ENCODE results near the gene PCSK6.

Gene PCSK6

GRCh38 chr15:101446518-101447167 lies 42.9 kb downstream of the PCSK6 start:
- no peak for DNase-seq (ENCODE audit: low read depth)

DNA sequence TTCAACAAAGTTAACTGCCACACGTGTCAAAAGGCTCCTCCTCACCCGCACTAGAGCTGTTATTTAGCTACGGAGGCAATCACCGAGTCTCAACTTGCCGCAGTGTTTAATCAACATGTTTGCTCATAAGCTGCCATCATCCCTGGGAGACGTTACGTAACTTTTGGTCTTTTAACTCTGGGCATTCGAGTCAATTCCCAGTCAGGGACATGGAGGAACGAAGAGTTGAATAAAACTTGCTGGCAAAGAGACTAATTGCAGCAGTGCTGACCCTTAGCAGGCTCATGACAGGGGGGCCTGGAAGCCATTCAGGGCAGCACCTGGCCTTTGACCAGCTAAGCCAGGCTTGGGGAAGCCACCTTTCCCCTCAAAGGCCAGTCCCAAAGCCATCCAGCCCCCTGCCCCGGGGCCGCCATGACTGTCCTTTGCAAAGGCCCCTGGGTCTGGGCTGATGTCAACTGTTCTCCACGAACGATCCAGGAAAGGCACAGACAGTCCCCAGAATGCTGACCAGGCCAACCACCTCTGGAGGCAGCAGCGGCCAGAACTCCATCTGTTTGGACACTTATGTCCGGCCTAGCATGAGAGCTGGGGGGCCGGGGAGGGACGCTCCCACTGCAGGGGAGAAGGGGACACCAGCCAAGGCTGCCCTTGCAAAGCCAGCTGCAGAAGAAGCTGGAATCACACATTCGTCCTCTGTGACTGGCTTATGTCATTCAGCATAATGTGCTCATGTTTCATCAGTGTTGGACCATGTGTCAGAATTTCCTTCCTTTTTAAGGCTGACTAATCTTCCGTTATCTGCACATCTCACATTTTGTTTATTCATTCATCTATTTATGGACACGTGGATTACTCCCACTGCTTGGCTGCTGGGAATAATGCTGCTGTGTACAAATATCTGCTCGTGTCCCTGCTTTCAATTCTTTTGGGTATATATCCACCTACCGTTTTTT lies 43.7 kb downstream of the PCSK6 start:
- DNase-seq (ENCODE audit: low read depth) = no peak

GRCh38 chr15:101444807-101445508 lies 44.5 kb downstream of the PCSK6 start:
- no peak for DNase-seq (ENCODE audit: low read depth)

- no peak for DNase-seq (ENCODE audit: low read depth)
Measured at GRCh38 chr15:101444015-101444414, 45.5 kb downstream of the PCSK6 start.

DNA sequence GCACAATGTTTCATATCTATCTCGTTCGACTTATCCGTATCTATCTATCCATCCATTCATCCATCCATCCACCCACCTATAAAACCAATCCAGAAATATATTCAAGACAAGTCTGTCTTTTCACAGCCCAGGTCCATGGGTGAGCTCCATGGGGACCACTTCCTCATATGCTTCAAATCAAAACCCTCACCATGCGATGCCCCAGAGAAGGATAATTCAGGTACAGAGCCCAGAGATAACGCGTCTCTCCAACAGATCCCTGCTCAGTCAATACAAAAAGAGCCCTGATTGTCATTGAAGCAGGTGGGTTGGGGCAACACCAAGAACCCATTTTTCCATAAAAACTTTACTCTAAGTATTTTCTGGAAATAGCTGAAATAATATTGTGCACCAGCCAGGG lies 47.2 kb downstream of the PCSK6 start:
- no peak for DNase-seq (ENCODE audit: low read depth)

GRCh38 chr15:101441696-101442095 lies 47.8 kb downstream of the PCSK6 start:
- DNase-seq (ENCODE audit: low read depth) = no peak

GRCh38 chr15:101440846-101441590 lies 48.5 kb downstream of the PCSK6 start:
- DNase-seq (ENCODE audit: low read depth) = no peak

- DNase-seq (ENCODE audit: low read depth) = no peak
Measured at GRCh38 chr15:101439920-101440319, 49.6 kb downstream of the PCSK6 start.

- DNase-seq (ENCODE audit: low read depth) = no peak
Measured at GRCh38 chr15:101439285-101439919, 50.1 kb downstream of the PCSK6 start.

DNA sequence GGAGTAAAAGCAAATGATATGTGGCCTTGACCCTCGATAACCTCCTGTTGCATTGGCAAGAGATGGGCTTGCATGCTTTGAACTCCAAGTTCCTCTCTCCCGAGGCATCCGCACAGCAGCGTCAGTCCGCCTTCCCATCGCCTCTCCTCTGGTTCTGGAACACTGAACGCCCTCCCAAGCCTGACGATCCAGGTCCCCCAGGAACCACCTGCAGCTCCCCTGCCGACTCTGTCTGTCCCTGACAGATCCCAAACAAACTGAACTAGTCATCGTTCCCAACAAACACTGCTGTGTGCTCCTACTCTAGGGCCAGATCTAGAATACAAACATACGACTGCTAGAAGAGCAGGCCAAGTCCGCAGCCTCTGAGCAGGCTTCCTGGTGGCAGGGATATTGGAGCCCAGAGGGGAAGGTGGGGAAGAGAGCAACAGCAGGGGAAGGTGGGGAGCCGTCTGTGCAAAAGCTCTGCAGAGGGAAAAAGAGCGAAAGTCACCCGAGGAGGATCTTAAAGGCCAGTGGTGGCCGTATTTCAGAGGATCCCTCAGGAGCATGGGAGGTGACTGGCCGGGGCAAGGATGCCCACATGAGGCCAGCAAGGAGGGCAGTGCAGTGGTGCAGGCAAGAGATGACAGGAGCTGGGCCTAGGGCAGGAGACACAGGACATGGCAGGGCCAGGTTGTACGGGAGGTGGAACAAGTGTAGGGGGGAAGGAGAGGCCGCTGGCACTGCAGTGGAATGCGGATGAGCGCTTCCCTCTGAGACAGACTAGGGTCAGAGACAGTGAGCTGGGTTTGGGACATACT lies 50.8 kb downstream of the PCSK6 start:
- no peak for DNase-seq (ENCODE audit: low read depth)

DNA sequence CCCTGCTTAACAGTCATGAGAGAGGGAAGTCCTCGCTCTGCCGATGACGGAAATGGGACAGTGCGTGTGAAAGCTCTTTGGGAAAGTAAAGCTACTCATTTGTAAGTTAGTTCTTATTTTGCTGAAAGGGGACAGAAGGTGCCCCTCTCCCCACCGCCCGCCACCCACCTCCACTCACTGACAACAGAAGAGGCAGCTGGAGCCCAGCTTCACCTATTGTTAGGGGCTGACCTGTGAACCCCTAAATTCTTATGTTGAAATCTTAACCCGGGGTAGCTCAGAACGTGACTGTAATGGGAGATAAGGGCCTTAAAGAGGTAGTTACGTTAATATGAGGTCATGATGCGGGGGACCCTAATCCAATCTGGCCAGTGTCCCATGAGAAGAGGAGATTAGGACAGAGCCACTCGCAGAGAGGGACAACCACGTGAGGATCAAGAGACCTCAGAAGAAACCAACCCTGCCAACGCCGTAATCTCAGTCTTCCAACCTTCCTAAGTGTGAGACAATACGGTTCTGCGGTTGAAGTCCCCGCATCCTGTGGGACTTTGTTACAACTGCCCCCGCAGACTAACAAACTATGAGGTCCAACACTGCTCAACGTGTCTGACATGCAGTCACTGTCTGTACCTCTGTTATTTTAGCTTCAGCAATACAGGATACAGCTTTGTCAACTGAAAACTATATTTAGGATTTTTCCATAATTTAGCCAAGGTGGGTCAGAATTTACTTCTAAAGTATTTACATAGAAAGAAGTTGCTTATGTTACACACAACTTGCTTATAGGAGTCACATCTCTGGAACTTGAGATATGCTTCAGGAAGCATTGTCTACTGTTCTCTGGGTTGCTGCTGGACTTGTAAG lies 51.7 kb downstream of the PCSK6 start:
- no peak for DNase-seq (ENCODE audit: low read depth)

GRCh38 chr15:101437209-101437608 lies 52.3 kb downstream of the PCSK6 start:
- DNase-seq (ENCODE audit: low read depth) = no peak

- DNase-seq (ENCODE audit: low read depth) = no peak
Measured at GRCh38 chr15:101436526-101436925, 53.0 kb downstream of the PCSK6 start.

DNA sequence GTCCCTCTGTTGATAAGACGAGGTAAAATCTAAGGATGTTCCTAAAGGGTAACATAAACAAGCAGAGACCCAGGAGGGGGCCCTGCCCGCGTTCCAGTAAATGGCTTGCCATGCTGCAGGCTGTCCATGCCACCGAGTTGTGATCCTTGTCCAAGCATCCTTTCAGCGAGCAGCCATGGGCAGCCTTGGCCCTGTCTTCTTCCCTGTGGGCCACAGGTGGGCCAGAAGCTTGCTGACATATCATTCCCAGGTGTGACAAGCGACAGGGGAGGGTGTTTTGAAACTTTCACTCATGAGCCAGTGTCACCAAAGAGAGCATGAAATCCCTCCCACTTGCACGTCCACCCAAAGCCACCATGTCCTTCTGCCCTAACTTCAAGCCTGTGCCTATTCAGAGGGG lies 53.7 kb downstream of the PCSK6 start:
- no peak for DNase-seq (ENCODE audit: low read depth)

- no peak for DNase-seq (ENCODE audit: low read depth)
Measured at GRCh38 chr15:101434032-101434920, 55.2 kb downstream of the PCSK6 start.

DNA sequence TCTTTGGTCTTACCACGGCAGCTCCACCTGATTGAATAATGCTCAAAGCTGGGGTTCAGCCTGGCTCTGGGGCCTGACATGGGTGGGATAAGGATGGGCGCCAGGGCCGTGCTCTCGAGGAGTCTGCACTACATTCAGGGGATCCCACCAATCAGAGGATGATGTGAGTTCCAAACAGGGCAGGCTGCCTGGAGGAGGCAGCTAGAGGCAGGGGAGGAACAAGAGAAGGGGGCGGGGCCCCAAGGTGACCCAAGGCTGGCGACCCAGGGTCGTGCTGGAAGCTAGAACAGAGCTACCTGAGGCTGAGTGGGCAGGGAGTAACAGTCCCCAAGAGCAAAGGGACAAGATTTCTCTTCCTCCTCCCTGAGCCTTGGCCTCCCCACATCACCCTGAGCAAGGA lies 56.1 kb downstream of the PCSK6 start:
- DNase-seq (ENCODE audit: low read depth) = no peak

- no peak for DNase-seq (ENCODE audit: low read depth)
Measured at GRCh38 chr15:101432982-101433381, 56.5 kb downstream of the PCSK6 start.

- DNase-seq (ENCODE audit: low read depth) = no peak
Measured at GRCh38 chr15:101431748-101432147, 57.8 kb downstream of the PCSK6 start.

DNA sequence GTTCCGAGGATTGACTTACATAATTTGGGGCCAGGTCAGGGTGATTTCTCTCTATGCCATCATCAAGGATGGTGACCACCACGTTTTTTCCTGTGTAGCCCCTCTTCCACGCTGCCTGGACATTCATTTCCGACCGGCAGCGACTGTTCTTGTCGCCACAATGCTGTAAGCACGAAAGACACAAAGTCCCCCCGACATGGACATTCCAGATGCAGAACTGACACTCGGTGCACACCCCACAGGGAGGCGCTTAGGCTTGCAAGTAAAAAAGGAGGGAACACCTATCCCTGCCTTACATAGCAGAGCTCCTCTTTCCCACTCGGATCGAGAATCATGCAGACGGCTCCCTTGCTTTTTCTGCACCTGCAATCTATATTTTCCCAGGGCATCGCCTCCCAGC lies 58.2 kb downstream of the PCSK6 start:
- DNase-seq (ENCODE audit: low read depth) = no peak

Measured in stimulated activated CD8-positive, alpha-beta memory T cell treated with anti-CD3 and anti-CD28 coated beads, Interleukin-12 subunit alpha, Interleukin-12 subunit beta, amount 100 ng/mL, for 4 hours (primary cell).